ENCODE measurements around the gene PRDM16. TPM values are rescaled to one million over a fixed set of nuclear protein-coding genes. Genes with fewer than 3 reads are reported as not detected.

Gene PRDM16
- total RNA-seq (2022; extraction: Qiagen RNA extraction; ENCODE audit: low read depth) = 0.09 to 0.37 TPM (median 0.13 TPM) in 5 replicates

GRCh38 chr1:3068564-3069431 lies at the start of gene PRDM16:
PRDM16 (plus strand) TSS chr1:3069203; CDS start chr1:3069260, 57 bp downstream.

GRCh38 chr1:3021233-3021671 lies 47.8 kb upstream of the PRDM16 start, which contains the start of gene ACTRT2:
ACTRT2 (plus strand) TSS chr1:3021467; CDS start chr1:3021687, 220 bp downstream.

GRCh38 chr1:3453891-3454810 lies 385.1 kb downstream of the PRDM16 start, which contains the start of gene ARHGEF16:
ARHGEF16 (plus strand) TSS chr1:3454665; CDS start chr1:3463085, 8,420 bp downstream.

Other genes starting within 250 kb of the PRDM16 start
- gene ACTRT2, start 47.7 kb upstream of the PRDM16 start, total RNA-seq (2022; extraction: Qiagen RNA extraction; ENCODE audit: low read depth) = not detected in 5 replicates